GM19324 (cell line): ENCODE data around the gene PRSS48.
"Not testable (repeated sequence)": the region's sequence is repeated elsewhere in the genome, so short reads cannot be mapped to it uniquely, and the experiment has no call there.

ENCODE experiments used
- ATAC-seq: cut with Tn5 transposase; IDR thresholded peaks from one replicate; pipeline ENCODE4 v1.9.1; 2021; ENCODE audit warnings: mild to moderate bottlenecking, moderate library complexity; ENCODE audit not compliant: unreplicated experiment, low FRiP score

PRSS48 gene

DNA sequence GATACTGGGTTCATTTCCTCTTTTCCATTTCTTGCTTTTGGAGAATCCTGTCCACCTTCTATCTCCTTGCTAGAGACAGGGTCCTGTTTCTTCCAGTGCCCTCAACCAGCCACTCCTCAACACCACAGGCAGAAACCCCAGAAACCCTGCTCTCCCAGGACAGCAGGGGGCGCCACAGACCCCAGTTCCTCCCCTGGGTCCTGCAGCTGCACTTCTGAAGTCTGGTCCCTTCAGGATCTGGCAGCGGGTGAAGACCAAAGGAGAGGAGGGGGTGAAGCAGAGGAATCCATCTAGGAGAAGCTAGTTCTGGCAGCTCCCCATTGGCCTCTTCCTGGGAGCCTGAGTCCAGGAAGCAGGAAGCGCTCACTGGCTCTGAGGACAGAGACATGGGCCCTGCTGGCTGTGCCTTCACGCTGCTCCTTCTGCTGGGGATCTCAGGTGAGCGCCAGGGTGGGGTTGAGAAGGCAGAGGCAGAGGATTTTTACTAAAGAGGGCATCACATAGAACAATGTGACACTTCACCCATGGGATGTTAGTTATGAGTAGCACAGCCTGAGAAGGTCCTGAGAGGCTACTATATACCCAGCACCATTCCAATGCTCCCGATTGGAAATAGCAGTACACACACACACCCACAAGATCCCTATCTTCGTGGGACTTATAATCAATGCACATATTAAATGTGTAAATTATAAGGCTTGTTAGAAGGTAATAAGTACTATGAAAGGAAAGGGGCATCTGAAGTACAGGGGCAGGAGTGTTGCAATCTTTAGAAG, at the start of gene PRSS48:
Gene PRSS48, plus strand, starts transcription at position 375 of the 776 bp plus-strand sequence. Its CDS starts 12 bp downstream, at position 387.
- ATAC-seq = no peak

- ATAC-seq = no peak
Measured at GRCh38 chr4:151227172-151227571, 49.8 kb upstream of the PRSS48 start.

- ATAC-seq = no peak
Measured at GRCh38 chr4:151227731-151228130, 49.2 kb upstream of the PRSS48 start.

- no peak for ATAC-seq
Measured at GRCh38 chr4:151228189-151229119, 48.5 kb upstream of the PRSS48 start.

- ATAC-seq = no peak
Measured at GRCh38 chr4:151231915-151232595, 44.9 kb upstream of the PRSS48 start.

DNA sequence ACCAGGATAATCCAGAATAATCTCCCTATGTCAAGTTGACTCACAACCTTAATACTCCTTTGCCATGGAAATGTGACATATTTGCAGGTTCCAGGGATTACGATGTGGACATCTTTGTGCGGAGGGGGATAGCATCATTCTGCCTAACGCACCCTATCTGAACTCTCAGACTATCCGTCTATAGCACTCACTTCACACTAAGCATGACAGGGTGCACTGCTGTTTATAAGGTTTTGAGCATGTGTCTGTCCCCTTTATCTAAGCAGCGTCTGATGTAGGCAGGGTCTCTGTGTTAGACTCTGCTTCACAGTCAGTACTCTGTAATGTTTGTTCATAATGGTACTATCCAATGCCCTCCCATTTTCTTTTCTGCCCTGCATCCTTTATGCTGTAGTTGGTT, 43.4 kb upstream of the PRSS48 start:
- no peak for ATAC-seq

DNA sequence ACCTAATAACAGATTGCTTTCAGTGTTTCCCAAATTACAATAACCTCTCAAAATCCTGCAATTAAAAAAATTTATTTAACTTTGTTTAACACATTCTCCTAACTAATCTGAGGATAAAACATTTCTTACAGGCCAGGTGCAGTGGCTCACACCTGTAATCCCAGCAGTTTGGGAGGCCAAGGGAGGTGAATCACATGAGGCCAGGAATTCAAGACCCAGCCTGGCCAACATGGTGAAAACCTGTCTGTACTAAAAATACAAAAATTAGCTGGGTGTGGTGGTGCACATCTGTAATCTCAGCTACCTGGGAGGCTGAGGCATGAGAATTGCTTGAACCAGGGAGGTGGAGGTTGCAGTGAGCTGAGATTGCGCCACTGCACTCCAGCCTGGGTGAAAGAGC, 41.6 kb upstream of the PRSS48 start:
- not testable (repeated sequence) for ATAC-seq

GRCh38 chr4:151236036-151236435, 40.9 kb upstream of the PRSS48 start:
- no peak for ATAC-seq

DNA sequence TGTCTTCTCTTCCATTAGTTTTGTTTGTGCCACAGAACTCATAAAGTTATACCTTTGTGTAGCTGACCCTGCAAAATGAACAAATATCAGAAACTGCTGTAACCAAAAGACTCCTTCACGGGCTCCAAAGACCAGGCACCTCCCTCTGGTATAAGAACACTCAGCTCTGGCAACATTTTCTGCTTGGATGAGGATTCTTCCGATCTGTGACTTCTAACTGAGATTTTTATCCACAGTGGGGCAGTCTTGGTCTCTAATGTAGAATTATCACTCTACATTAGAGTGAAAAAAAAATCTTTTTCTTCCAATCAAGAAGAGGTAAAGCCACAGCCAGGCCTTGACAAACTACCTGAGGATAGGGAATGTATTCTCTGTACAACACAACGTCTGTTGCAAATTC, 38.5 kb upstream of the PRSS48 start:
- ATAC-seq = no peak

GRCh38 chr4:151239608-151240007, 37.4 kb upstream of the PRSS48 start:
- no peak for ATAC-seq

- ATAC-seq = no peak
Measured at GRCh38 chr4:151242305-151242704, 34.7 kb upstream of the PRSS48 start.

DNA sequence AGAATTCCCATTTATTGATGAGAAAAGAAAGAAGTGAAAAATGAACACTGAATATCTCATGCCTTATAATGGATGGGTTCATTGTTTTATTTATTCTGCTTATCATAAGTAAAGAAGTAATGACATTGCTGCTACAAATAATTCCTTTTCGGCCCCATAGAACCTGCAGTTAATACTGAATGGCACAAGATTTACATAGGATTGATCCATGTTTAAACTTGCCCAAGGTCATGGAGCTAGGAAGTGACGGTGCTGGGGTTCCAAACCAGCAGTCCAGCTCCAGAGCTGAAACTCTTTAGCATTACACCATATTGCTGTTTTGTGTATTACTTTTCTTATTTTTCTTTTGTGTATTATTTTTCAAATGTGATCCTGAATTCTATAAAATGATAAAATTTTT, 30.2 kb upstream of the PRSS48 start:
- no peak for ATAC-seq

DNA sequence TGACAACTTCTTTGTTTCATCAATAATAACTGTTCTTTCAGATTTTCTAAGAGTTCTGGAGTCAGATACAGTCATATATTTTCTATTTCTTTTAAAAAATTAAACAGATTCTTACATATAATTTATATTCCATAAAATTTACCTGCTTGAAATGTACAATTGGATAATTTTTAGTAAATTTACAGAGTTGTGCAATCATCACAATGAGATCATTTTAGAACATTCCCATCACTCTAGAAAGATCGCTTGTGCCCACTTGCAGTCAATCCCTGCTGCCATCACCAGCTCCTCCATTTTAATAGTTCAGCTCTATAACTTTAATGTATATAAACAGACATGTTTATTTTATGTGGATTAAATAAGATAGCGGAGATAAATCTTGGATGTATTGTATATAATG, 29.6 kb upstream of the PRSS48 start:
- no peak for ATAC-seq

GRCh38 chr4:151248519-151248918, 28.4 kb upstream of the PRSS48 start:
- ATAC-seq = no peak

DNA sequence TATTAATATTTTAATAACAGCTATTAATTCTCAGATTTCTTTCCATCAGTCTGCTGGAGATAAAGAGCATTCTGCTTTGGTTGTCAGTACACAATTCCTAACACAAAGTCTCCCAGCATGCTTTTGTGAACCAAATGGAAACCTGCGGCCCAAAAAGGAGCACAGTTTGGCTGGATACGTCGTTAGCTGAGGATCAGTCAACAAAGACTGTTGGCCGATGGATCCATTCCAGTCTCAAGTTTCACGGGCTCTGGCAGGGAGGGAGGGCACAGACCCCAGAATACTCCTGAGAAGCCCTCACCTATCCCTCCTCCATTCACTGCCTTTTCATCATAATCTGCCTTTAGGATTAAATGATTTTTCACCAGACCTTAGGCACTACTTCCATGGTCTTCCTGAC, 26.3 kb upstream of the PRSS48 start:
- ATAC-seq = no peak

- ATAC-seq = no peak
Measured at GRCh38 chr4:151251603-151252304, 25.2 kb upstream of the PRSS48 start.

- ATAC-seq = not testable (repeated sequence)
Measured at GRCh38 chr4:151255226-151255625, 21.7 kb upstream of the PRSS48 start.

DNA sequence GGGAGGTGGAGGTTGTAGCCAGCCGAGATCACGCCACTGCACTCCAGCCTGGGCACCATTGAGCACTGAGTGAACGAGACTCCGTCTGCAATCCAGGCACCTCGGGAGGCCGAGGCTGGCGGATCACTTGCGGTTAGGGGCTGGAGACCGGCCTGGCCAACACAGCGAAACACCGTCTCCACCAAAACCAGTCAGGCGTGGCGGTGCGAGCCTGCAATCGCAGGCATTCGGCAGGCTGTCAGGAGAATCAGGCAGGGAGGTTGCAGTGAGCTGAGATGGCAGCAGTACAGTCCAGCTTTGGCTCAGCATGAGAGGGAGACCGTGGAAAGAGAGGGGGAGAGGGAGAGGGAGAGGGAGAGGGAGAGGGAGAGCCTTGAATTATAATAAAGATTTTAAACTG, 21.3 kb upstream of the PRSS48 start:
- ATAC-seq = not testable (repeated sequence)

GRCh38 chr4:151256134-151256533, 20.8 kb upstream of the PRSS48 start:
- no peak for ATAC-seq

DNA sequence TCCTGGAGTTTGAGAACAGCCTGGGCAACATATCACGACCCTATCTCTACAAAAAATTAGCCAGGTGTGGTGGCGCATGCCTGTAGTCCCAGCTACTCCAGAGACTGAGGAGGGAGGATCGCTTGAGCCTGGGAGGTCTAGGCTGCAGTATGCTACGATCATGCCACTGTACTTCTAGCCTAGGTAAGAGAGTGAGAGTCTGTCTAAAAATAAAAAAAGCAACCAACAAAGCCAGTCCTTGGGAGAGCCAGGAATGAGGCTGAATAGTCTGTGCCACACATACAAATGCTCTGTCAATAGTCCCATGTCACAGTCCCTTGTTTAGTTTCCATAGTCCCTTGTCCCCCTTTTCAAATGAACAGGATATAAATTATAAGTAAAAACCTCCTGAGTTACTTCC, 19.3 kb upstream of the PRSS48 start:
- no peak for ATAC-seq
